MM.1S (cell line): ENCODE data around the gene PRKCG.
"Not testable (repeated sequence)": the region's sequence is repeated elsewhere in the genome, so short reads cannot be mapped to it uniquely, and the experiment has no call there.

Experiments
- DNase-seq: peaks from one replicate; pipeline ENCODE4 v3.0.0-alpha.2; 2015
- H2AFZ ChIP-seq: fragments of 300-600 bp; sonication (generic); 2 replicates; pipeline ENCODE4 v1.6.0; 2016; ENCODE audit warnings: antibody characterized with exemption, low read length
- H3F3A ChIP-seq: fragments of 300-600 bp; sonication (generic); 2 replicates; pipeline ENCODE4 v1.6.1; 2016; ENCODE audit warnings: mild to moderate bottlenecking, antibody characterized with exemption, low read length, moderate library complexity, mixed read lengths; ENCODE audit not compliant: insufficient read depth
- H3K27ac ChIP-seq: fragments of 300-600 bp; sonication (generic); 2 replicates; pipeline ENCODE4 v1.5.1; 2016; ENCODE audit warnings: mild to moderate bottlenecking, low read length
- H3K27me3 ChIP-seq: fragments of 300-600 bp; sonication (generic); replicated peaks from 2 replicates; pipeline ENCODE4 v1.6.0; 2016; ENCODE audit warnings: low read length; ENCODE audit not compliant: insufficient read depth
- H3K36me3 ChIP-seq: fragments of 300-600 bp; sonication (generic); replicated peaks from 2 replicates; pipeline ENCODE4 v1.6.1; 2016; ENCODE audit warnings: mild to moderate bottlenecking, low read length, mixed read lengths; ENCODE audit not compliant: insufficient read depth
- H3K4me1 ChIP-seq: fragments of 300-600 bp; sonication (generic); 2 replicates; pipeline ENCODE4 v1.6.1; 2016; ENCODE audit warnings: low read length, mixed read lengths
- H3K4me2 ChIP-seq: fragments of 300-600 bp; sonication (generic); 2 replicates; pipeline ENCODE4 v1.6.0; 2016; ENCODE audit warnings: low read depth, low read length
- H3K4me3 ChIP-seq: fragments of 300-600 bp; sonication (generic); 2 replicates; pipeline ENCODE4 v1.5.1; 2016; ENCODE audit warnings: low read length, mixed read lengths
- H3K79me2 ChIP-seq: fragments of 300-600 bp; sonication (generic); 2 replicates; pipeline ENCODE4 v1.6.1; 2016; ENCODE audit warnings: mixed run types, low read length, mixed read lengths
- H3K9ac ChIP-seq: fragments of 300-600 bp; sonication (generic); 2 replicates; pipeline ENCODE4 v1.6.1; 2016; ENCODE audit warnings: low read length, mixed read lengths
- H3K9me2 ChIP-seq: fragments of 300-600 bp; sonication (generic); replicated peaks from 2 replicates; pipeline ENCODE4 v1.6.1; 2016; ENCODE audit warnings: mild to moderate bottlenecking, low read length, mixed read lengths; ENCODE audit not compliant: insufficient read depth
- H3K9me3 ChIP-seq: fragments of 300-600 bp; sonication (generic); replicated peaks from 2 replicates; pipeline ENCODE4 v1.6.1; 2016; ENCODE audit warnings: mild to moderate bottlenecking, low read length, mixed read lengths; ENCODE audit not compliant: insufficient read depth
- H4K20me1 ChIP-seq: fragments of 300-600 bp; sonication (generic); 2 replicates; pipeline ENCODE4 v1.6.1; 2016; ENCODE audit warnings: mild to moderate bottlenecking, low read length, moderate library complexity, mixed read lengths; ENCODE audit not compliant: insufficient read depth
- CTCF ChIP-seq: fragments of 300-600 bp; sonication (generic); IDR thresholded peaks from 2 replicates; pipeline ENCODE4 v1.5.1; 2016; ENCODE audit warnings: antibody characterized with exemption, low read length, mixed read lengths
- EZH2 ChIP-seq: fragments of 300-600 bp; sonication (generic); optimal IDR thresholded peaks from 2 replicates; pipeline ENCODE3; 2017; ENCODE audit warnings: low read depth, mild to moderate bottlenecking, antibody characterized with exemption, low read length, mixed read lengths
- EZH2phosphoT487 ChIP-seq: fragments of 300-600 bp; sonication (generic); IDR thresholded peaks from 2 replicates; pipeline ENCODE4 v1.6.1; 2018; ENCODE audit warnings: antibody characterized with exemption, low read length

The PRKCG gene

GRCh38 chr19:53945998-53946397, 64.0 kb downstream of the PRKCG start:
- Histone ChIP-seq H3K9me3 (no peaks in the 10 kb centered on the region), H3K4me1 (no peaks in the 10 kb centered on the region), H3K27ac (no peak overlapping the region), H4K20me1 (no peaks in the 10 kb centered on the region), H3K79me2 (no peaks in the 10 kb centered on the region), H2AFZ (no peak overlapping the region), H3K9me2 (no peaks in the 10 kb centered on the region), H3K4me2 (no peak overlapping the region), H3K27me3 (no peaks in the 10 kb centered on the region; the same call in 1 of the 2 replicates), H3K4me3 (no peak overlapping the region), H3K9ac (no peak overlapping the region), H3K36me3 (no peaks in the 10 kb centered on the region), H3F3A (no peaks in the 10 kb centered on the region)
- DNase-seq = no peak
- TF ChIP-seq CTCF (no peak), EZH2 (no peak), EZH2phosphoT487 (no peak)

- Histone ChIP-seq H4K20me1 (no peaks in the 10 kb centered on the region), H3K27me3 (no peaks in the 10 kb centered on the region; the same call in 1 of the 2 replicates)
- DNase-seq = no peak
Observed at GRCh38 chr19:53947624-53948023, 65.6 kb downstream of the PRKCG start.

DNA sequence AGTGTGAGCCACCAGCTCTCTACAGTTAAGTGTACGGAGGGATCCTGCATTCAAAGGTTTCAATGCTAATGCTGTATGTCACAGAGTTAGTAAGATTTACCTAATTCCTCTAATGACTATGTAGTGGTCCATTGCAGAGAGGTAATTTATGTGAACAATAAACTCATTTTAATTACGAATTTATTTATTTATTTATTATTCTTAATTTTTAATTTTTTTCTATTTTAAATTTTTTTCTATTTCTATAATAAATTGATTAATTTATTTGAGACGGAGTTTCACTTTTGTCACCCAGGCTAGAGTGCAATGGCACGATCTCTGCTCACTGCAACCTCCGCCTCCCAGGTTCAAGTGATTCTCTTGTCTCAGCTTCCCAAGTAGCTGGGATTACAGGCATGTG, 66.6 kb downstream of the PRKCG start:
- not testable (repeated sequence) for H3K27ac ChIP-seq, H3K9ac ChIP-seq, H3K4me1 ChIP-seq, H3F3A ChIP-seq, H2AFZ ChIP-seq, H3K36me3 ChIP-seq, DNase-seq, H3K79me2 ChIP-seq, H4K20me1 ChIP-seq, H3K9me3 ChIP-seq, H3K27me3 ChIP-seq, H3K9me2 ChIP-seq, H3K4me3 ChIP-seq, H3K4me2 ChIP-seq

More at GRCh38 chr19:53947624-53948023, 65.6 kb downstream of the PRKCG start:
- Histone ChIP-seq H2AFZ (no peak overlapping the region), H3K9me2 (no peaks in the 10 kb centered on the region), H3K4me2 (no peak overlapping the region), H3K79me2 (no peaks in the 10 kb centered on the region), H3K9me3 (no peaks in the 10 kb centered on the region), H3K36me3 (no peaks in the 10 kb centered on the region), H3F3A (no peaks in the 10 kb centered on the region), H3K4me3 (no peak overlapping the region), H3K27ac (no peak overlapping the region), H3K4me1 (no peaks in the 10 kb centered on the region), H3K9ac (no peak overlapping the region)
- TF ChIP-seq EZH2phosphoT487 (no peak), EZH2 (no peak), CTCF (no peak)

- Histone ChIP-seq H3K4me1 (no peaks in the 10 kb centered on the region), H3K9me2 (no peaks in the 10 kb centered on the region), H4K20me1 (no peaks in the 10 kb centered on the region), H3K4me2 (no peak overlapping the region), H3K9ac (no peak overlapping the region), H2AFZ (no peak overlapping the region), H3K79me2 (no peaks in the 10 kb centered on the region), H3K9me3 (no peaks in the 10 kb centered on the region), H3F3A (no peaks in the 10 kb centered on the region), H3K4me3 (no peak overlapping the region), H3K27ac (no peak overlapping the region), H3K27me3 (peaks cover 5% of the 10 kb centered on the region), H3K36me3 (no peaks in the 10 kb centered on the region)
- TF ChIP-seq EZH2 = no peak
- TF ChIP-seq CTCF = no peak
- no peak for TF ChIP-seq EZH2phosphoT487
- DNase-seq = no peak
Observed at GRCh38 chr19:53951436-53951835, 69.4 kb downstream of the PRKCG start.
